HEK293 (cell line): ENCODE measurements around the gene IGF1R.

Experiments used
- CTCF ChIP-seq: fragments of 450-650 bp; formaldehyde crosslinking; IDR thresholded peaks from 2 replicates; pipeline ENCODE4 v1.5.1; 2016; ENCODE audit warnings: missing biosample characterization, missing genetic modification characterization
- HOXA7 ChIP-seq: sonication (generic); formaldehyde crosslinking; IDR thresholded peaks from 2 replicates; pipeline ENCODE4 v1.8.1; 2022; ENCODE audit warnings: missing genetic modification reagents, borderline replicate concordance
- TCF7L2 ChIP-seq: IDR thresholded peaks from 2 replicates; pipeline ENCODE4 v1.6.1; 2011; ENCODE audit warnings: low read depth, mild to moderate bottlenecking, inconsistent platforms, low read length, moderate library complexity, borderline replicate concordance
- ZNF138 ChIP-seq: fragments of 450-650 bp; formaldehyde crosslinking; IDR thresholded peaks from 2 replicates; pipeline ENCODE4 v1.5.1; 2016; ENCODE audit warnings: missing biosample characterization, missing genetic modification characterization, borderline replicate concordance
- ZNF157 ChIP-seq: fragments of 450-650 bp; formaldehyde crosslinking; IDR thresholded peaks from 2 replicates; pipeline ENCODE4 v1.5.1; 2016; ENCODE audit warnings: missing biosample characterization, missing genetic modification characterization
- ZNF362 ChIP-seq: fragments of 450-650 bp; formaldehyde crosslinking; IDR thresholded peaks from 2 replicates; pipeline ENCODE4 v1.5.1; 2016; ENCODE audit warnings: missing biosample characterization, missing genetic modification characterization
- ZNF426 ChIP-seq: fragments of 450-650 bp; formaldehyde crosslinking; IDR thresholded peaks from 2 replicates; pipeline ENCODE4 v1.5.1; 2017; ENCODE audit warnings: missing biosample characterization, missing genetic modification characterization, mild to moderate bottlenecking, inconsistent platforms, moderate library complexity
- ZNF449 ChIP-seq: fragments of 450-650 bp; formaldehyde crosslinking; IDR thresholded peaks from 2 replicates; pipeline ENCODE4 v1.5.1; 2017; ENCODE audit warnings: missing biosample characterization, mild to moderate bottlenecking, missing genetic modification characterization, moderate library complexity
- ZNF510 ChIP-seq: fragments of 450-650 bp; formaldehyde crosslinking; IDR thresholded peaks from 2 replicates; pipeline ENCODE4 v1.5.1; 2018; ENCODE audit warnings: mild to moderate bottlenecking, missing genetic modification characterization, missing biosample characterization; ENCODE audit not compliant: insufficient replicate concordance
- ZNF837 ChIP-seq: fragments of 450-650 bp; formaldehyde crosslinking; IDR thresholded peaks from 2 replicates; pipeline ENCODE4 v1.5.1; 2016; ENCODE audit warnings: missing biosample characterization, missing genetic modification characterization

- TF ChIP-seq ZNF138 (no peak), ZNF426 (tag by site-specific recombination) (no peak), ZNF837 (tag by site-specific recombination) (no peak), ZNF157 (tag by site-specific recombination) (no peak), ZNF362 (no peak), TCF7L2 (no peak), CTCF (tag by site-specific recombination) (no peak), HOXA7 (CRISPR knock-in tag) (no peak), ZNF510 (tag by site-specific recombination) (no peak), ZNF449 (tag by site-specific recombination) (no peak)
Observed at GRCh38 chr15:98930576-98930975, 282.2 kb downstream of the IGF1R start.
